Ishikawa (cell line): Measurements from ENCODE around the gene NDRG4.

ENCODE experiments used
- EGR1 ChIP-seq: IDR thresholded peaks from 2 replicates; pipeline ENCODE4 v1.6.1; 2012
- EP300 ChIP-seq: IDR thresholded peaks from 2 replicates; pipeline ENCODE4 v1.6.1; 2012; ENCODE audit warnings: borderline replicate concordance
- FOXM1 ChIP-seq: IDR thresholded peaks from 2 replicates; pipeline ENCODE4 v1.6.1; 2012; ENCODE audit warnings: low read depth, borderline replicate concordance
- MAX ChIP-seq: IDR thresholded peaks from 2 replicates; pipeline ENCODE4 v1.6.1; 2012
- REST ChIP-seq: IDR thresholded peaks from 2 replicates; pipeline ENCODE4 v1.6.1; 2012; ENCODE audit warnings: low read depth, mild to moderate bottlenecking
- YY1 ChIP-seq: IDR thresholded peaks from 2 replicates; pipeline ENCODE4 v1.6.1; 2012; ENCODE audit warnings: low read depth

DNA sequence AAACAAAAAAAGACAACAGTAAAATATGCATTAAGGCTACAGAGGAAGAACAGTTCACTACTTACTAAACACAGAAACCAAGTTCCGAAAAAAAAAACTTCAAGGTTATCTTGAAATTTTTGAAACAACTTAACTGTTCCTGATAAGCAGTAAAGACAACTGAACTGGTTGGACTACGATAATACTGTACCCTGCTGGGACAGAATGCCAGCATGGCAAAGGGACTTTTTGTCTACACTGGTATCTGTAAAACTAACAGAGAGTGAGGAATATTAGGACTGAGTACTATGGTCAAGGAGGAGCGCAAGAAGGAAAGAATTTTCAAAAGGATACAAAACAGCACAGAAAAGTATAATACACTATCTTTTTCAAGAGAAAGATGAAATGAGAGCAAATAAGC is 35.2 kb downstream of the NDRG4 start:
- TF ChIP-seq FOXM1 (no peak), REST (no peak), EP300 (no peak), MAX (no peak), EGR1 (no peak), YY1 (no peak)
